Muscle of back (tissue), 11 donors: Measurements from ENCODE around the gene DCAF6. TPM values are rescaled to one million over a fixed set of nuclear protein-coding genes. Genes with fewer than 3 reads are reported as not detected.

Experiments used
- DNase-seq, 3 donors: peaks; one replicate each; pipeline versions ENCODE4 v3.0.0 to v3.0.0-alpha.2; 2013
- polyA plus RNA-seq, 10 donors: library from polyadenylated mRNA; unstranded; fragments of 120-200 nt; gene quantifications; one replicate each; pipeline ENCODE4 v1.2.1, GENCODE V29; 2013; ENCODE audit not compliant: insufficient read length in 10 of 10

Gene DCAF6
- polyA plus RNA-seq, 10 donors = 93.3 to 151 (median 111) TPM

DNA sequence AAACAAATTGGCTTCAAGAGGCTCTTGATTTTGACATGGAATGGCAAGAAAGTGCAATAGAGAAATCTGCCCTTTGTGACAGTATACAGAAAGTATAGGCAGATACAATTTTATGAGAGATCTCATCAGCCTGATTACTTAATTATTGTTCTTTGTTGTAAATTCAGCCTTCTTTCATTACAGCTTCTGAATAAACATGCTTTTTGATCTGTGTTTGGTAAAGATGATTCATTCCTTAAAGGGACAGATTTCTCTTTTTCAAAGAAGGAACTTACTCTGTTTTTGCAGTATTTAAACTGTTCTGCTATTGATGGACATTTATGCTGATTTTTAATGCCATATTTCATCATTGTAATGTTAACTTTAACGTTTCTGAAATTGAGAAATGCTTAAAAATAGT is 14.1 kb downstream of the DCAF6 start:
- no peak for DNase-seq

DNA sequence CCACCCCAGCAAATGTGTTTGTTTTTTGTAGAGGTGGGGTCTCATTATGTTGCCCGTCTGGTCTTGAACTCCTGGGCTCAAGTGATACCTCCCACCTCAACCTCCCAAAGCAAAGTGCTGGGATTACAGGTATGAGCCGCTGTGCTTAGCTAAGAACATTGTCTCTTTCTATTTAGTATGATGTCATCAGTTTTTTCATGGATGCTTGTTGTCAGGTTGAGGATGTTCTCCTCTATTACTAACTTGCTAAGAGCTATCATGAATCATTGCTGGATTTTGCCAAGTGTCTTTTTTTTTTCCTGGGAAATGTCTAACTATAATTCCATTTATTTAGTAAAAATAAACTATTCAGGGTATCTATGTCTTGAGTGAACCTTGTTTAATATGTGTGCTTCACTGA is 19.4 kb downstream of the DCAF6 start:
- DNase-seq = no peak

DNA sequence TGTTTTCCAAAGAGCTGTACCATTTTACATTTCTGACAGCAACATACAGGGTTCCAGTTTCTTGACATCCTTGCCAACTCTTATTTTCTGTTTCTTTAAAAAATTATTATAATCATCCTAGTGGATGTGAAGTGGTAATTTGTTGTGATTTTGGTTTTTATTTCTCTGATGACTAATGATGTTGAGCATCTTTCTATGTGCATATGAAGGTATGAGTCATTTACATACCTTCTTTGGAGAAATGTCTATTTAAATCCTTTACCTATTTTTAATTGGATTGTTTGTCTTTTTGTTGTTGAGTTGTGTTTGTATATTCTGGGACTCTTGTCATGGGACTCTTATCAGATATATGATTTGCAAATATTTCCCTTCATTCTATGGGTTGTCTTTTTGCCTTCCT is 21.2 kb downstream of the DCAF6 start:
- no peak for DNase-seq

DNA sequence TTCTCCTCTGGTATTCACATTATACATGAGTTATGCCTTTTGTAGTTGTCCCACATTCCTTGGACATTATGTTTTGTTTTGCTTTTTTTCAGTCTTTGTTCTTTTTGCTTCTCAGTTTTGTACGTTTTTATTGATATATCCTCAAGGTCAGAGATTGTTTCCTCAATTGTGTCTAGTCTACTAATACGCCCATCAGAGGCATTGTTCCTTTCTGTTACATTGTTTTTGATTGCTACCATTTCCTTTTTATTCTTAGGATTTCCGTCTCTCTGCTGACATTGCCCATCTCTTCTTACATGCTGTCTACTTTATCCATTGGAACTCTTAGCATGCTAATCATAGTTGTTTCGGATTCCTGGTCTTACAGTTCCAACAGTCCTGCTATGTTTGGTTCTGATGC is 28.2 kb downstream of the DCAF6 start:
- DNase-seq = no peak

DNA sequence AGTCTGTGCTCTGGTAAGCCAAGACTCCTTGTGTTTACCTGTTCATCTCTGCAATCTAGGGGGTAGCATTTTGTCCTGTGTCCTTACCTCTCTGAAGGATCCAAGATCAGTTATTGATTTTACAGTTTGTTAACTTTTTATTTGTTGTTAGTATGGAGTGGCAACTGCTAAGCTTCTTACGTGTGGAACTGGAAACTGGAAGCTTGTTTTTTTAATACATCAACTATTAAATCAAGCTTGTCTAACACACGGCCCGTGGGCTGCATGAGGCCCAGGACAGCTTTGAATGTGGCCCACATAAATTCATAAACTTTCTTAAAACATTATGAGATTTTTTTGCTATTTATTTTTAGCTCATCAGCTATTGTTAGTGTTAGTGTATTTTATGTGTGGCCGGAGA is 29.6 kb downstream of the DCAF6 start:
- no peak for DNase-seq

DNA sequence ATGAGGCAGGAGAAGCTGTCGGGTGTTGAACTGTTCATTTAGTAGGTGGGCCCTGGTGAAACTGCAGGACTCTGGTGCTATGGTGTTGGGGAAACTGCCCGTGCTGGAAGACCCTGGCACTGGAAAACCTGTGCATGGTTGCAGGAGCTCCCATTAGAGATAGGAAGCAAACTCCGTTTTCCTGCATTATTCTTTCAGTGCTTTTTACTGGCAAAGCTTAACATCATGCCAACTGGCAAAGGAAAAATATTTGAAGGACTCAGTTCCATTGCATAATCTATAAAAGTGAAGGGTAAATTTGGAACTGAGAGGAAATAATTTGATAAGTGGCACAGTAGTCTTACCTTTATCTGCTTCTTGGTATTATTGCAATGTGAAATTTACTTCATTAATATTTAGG is 32.1 kb downstream of the DCAF6 start:
- DNase-seq = no peak

DNA sequence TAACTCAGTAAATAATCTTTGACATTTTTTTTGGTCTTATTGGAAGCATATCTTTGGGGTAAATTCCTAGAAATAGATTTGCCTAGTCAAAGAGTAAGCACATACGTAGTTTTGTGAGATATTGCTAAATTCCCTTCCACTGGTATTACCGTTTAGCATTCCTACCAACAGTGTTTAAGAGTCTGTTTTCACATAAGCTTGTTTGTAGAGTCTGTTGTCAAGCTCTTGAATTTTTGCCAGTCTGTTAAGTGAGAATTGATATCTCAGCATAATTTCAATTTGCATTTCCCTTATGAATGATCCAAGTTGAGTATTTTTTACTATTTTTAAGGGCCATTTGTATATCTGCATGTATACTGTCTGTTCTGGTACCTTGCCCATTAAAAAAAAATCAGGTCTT is 37.3 kb downstream of the DCAF6 start:
- no peak for DNase-seq

DNA sequence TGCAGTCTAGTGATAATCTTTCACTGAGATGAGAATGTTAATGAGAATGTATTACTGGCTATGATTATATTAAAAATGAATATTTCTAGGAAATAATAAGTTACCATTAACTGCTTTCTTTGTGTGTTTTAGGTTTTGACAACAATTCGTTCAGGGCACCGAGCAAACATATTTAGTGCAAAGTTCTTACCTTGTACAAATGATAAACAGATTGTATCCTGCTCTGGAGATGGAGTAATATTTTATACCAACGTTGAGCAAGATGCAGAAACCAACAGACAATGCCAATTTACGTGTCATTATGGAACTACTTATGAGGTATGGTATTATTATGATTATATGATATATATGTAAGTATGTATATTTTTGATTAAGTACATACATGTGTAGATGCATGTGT is 38.2 kb downstream of the DCAF6 start:
- no peak for DNase-seq

DNA sequence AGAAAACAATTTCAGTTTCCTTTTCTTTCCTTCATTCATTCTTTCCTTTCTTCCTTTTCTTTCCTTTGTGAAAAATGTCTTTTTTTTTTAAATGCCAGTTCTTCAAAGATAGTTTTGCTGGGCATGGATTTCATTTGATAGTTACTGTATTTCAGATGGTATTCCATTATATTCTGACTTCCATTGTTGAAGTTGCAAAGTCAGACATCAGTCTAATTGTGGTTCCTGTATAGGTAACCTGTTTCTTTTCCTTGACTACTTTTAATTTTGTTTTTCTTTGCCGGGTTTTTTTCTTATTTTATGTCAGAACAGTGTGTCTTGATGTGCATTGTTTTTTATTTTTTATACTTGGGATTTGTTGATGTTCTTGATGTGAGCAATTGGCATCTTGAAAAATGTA is 40.8 kb downstream of the DCAF6 start:
- DNase-seq = no peak

DNA sequence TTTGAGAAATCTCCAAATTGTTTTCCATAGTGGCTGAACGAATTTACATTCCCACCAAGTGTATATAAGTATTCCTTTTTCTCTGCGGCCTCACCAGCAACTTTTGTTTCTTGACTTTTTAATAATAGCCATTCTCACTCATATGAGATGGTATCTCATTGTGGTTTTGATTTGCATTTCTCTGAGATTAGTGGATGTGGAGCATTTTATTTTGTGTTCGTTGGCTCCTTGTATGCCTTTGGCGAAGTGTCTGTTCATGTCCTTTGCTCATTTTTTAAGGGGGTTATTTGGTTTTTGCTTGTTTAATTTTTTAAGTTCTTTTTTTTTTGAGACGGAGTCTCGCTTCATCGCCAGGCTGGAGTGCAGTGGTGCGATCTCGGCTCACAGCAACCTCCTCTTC is 45.5 kb downstream of the DCAF6 start:
- no peak for DNase-seq

DNA sequence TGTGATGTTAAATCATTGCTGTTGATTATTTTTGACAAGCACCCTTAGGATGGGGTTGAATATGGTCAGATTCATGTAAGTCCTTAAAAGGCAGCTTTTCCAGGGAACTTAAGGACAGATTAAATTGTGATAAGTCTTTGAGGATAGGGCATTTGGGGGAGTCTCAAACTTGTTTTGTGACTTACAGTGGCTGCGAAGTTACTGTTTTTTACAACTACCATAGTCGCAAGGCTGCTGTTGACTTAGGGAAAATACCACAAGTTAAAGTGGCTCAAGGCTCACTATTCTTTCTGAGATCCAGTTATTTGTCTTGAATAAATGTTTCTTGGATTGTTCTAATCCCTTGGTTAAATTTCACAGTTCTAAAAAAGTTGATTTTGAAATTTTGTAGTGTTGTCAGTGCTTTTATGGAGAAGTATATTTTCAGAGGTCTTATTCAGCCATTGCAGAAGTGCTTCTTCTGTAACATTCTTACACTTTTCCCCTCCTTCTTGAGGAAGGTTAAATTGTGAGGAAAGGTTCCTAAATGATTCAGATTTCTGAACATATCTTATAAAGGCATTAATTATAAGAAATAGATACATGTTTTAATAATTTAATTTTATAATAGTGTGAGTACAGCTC is 47.4 kb downstream of the DCAF6 start:
- DNase-seq = no peak

DNA sequence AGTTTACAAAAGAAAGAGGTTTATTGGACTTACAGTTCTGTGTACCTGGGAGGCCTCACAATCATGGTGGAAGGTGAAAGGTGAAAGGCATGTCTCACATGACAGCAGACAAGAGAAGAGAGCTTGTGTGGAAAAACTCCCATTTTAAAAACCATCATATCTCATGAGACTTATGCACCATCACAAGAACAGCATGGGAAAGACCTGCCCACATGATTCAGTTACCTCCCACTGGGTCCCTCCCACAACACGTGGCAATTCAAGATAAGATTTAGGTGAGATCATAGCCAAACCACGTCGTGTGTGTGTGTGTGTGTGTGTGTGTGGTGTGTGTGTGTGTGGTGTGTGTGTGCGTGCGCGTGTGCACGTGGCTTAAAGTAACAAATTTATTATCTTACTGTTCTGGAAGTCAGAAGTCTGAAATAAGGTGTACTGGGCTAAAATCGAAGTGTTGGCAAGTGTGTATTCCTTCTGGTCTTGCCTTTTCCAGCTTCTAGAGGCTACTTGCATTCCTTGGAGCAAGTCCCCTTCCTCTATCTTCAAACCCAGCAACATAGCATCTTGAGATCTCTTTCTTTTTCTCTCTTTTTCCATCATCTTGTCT is 48.5 kb downstream of the DCAF6 start:
- DNase-seq = no peak

DNA sequence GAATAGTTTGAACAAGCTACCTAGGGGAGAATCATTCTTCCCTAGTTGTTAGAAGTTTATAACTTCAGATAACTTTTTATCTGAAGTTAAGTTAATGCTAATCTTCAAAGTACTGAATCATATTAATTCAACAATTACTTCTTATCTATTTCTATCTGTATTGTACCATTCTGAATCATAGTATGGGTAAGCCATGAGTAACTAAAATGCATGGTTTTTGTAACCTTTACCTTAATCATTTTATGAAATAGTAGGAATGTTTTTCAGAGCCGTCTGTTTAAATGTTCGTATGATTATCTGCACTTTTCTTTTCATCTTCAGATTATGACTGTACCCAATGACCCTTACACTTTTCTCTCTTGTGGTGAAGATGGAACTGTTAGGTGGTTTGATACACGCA is 50.7 kb downstream of the DCAF6 start:
- no peak for DNase-seq

DNA sequence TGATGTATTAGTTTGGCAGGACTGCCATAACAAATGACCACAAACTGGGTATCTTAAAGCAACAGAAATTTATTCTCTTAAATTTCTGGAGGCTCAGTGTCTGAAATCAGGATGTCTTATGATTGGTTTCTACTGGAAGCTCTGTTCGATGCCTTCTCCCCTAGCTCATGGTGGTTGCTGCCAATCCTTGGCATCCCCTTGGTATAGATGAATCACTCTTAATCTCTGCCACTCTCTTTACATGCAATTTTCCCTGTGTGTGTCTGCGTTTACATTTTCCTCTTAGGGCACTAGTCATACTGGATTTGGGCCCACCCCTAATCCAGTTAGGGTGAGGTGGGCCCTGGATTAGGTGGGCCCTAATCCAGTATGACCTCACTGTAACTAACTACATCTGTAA is 55.1 kb downstream of the DCAF6 start:
- no peak for DNase-seq

DNA sequence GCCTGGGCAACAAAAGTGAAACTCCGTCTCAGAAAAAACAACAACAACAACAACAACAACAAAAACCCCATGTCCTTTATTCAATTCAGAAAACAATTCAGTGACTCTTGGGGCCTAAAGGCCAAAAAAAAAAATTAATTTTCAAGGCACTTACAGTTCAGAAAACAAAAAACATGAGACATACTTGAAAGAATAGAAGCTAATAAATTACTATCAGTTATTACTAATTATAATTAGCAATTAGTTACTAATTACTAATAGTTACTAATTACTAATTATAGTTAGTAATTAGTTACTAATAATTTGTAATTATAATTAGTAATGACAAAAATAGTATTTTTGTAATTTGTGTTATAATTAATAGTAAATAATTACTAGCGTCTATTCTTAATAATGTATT is 57.2 kb downstream of the DCAF6 start:
- no peak for DNase-seq

DNA sequence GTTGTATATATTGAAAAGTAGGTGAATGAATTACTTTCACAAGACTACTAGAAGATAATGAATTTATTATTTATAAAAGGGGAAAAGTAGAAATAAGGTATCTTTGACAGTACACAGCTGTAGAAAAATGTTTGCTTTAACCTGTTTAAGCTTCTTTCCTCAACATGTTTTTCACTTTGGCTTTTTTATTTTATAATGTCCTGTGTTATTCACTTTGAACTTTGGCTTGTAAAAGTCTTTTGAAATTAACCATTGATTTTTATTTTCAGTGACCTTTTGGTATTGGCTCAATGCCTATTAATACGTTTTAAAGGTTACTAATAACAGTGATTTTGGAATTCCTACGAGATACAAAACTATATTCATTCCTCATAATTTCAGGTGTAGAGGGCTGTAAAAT is 58.1 kb downstream of the DCAF6 start:
- no peak for DNase-seq

DNA sequence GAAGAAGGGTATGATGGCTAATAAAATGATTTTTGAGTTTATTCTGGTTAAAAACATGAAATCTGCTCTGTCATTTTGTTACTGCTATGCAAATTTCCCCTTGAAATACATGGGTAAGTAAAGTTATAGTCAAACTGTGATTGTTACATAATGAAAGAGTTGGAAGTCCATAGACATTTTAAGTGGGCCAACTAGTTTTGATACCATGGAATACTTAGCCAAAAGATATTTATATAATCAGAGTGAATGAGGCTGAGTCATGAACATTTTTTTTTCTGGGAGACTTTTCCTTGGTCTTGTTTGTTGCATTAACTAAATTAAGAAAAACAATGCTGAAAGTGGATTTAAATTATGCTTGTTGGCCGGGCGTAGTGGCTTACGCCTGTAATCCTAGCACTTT is 58.6 kb downstream of the DCAF6 start:
- no peak for DNase-seq

DNA sequence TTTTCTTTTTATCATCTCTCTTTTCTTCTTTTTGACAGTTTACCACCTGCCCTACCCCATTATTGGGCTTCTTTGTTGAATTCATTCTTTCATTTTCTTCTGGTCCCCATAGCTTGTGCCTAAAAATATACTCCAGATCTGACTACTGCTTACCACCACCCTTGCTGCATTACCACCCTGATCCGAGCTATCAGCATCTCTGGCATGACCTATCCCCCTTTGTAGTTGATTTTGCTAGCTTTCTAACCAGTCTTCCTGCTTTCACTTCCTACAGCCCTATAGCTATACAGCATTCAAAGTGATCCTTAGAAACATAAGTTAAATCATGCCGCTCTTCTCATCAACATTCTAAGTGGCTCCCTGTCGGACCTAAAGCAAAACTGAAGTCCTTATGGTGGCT is 59.8 kb downstream of the DCAF6 start:
- DNase-seq = no peak

DNA sequence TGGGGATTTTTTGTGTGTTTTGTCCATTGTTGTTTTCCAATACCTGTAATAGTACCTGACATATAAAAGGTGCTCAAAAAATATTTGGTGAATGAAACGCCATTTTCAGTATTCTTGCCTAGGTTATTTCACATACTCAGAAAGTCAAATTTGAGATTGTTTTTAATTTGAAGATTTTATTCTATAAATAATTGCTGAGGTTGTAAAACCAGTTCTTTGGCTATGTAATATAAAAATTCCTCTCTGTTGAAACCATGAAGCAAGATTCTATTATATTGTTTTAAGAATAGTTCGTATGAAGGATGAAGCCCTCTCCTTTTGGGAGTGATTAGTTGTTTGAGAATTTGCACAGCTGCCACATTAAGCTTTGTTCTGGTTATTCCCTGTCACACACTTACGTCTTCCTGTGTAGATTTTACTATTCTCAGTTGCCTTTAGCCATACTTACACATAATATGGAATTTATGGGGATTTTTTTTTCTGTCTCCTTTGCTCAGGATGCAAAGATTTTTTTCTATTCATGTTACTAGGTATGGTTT is 60.6 kb downstream of the DCAF6 start:
- DNase-seq = no peak

DNA sequence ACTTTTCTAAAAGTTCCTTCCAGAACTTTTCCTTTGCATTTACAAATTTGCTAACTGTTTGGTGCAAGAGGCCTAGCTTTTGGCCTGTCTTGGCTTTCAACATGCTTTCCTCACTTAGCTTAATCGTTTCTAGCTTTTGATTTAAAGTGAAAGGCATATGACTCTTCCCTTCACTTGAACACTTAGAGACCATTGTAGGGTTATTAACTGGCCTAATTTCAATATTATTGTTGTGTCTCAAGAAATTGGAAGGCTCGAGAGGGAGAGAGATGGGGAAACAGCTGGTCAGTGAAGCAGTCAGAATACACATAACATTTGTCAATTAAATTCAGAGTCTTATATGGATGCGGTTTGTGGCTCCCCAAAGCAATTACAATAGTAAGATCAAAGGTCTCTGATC is 63.4 kb downstream of the DCAF6 start:
- DNase-seq = no peak

DNA sequence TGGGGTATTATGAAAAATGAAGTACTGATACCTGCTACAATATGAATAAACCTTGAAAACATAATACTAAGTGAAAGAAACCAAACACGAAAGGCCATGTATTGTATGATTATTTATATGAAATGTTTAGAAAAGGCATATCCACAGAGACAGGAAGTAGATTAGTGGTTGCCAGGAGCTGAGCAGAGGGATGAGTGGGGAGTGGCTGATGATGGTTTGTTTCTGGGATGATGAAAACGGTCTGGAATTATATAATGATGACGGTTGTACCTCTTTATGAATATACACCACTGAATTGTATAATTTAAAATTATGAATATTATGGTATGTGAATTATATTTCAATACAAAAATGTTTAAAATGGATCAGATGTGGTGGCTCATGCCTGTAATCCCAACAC is 64.2 kb downstream of the DCAF6 start:
- no peak for DNase-seq

DNA sequence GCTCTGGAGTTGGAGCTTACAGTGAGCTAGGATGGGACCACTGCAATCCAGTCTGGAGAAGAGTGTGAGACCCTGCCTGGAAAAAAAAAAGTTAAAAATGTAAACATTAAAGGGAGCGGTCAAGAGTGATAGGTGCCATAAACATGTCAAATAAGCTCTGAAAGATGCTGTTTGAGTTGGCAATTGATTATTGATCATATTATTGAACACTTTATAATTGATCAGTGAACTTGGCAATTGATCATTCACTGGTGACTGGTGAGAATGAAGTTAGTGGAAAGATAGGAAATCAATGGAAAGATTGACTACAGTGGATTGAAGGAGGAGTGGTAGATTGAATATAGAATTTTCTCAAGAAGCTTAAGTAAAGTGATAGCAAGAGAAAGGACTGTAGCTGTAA is 64.7 kb downstream of the DCAF6 start:
- DNase-seq = no peak

DNA sequence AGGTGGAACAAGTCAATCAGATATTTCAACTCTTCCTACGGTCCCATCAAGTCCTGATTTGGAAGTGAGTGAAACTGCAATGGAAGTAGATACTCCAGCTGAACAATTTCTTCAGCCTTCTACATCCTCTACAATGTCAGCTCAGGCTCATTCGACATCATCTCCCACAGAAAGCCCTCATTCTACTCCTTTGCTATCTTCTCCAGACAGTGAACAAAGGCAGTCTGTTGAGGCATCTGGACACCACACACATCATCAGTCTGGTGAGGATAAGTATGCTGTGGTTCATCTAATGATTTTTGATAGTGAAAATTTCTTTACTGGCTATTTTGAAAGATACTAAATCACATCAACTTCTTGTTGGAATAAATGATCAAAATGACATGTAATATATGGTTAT is 68.0 kb downstream of the DCAF6 start:
- DNase-seq = no peak

DNA sequence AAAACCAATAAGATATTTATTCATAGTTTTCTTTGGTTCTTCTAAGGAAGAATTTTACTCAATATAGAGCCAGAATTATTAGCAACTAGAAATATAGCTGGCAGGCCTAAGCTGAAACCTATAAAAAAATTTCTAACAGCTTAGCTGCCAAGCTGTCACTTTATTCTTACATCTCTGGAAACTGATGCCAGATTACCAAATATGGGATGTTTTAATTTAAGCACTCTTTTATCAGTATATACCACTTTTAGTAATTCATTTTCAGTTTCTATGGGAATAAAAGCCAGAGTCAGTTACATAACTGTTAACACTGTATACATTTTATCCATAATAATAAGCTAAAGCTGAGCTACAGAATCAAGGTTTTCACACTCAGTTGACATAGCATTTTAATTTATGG is 69.0 kb downstream of the DCAF6 start:
- DNase-seq = no peak
